ENCODE data around the gene ZSWIM3.

GRCh38 chr20:45911486-45912343 is 54.3 kb downstream of the ZSWIM3 start, which contains the start of gene PLTP:
- TF ChIP-seq POLR2AphosphoS5 (IDR thresholded peaks at IDR 0.05; ENCODE audit: low read depth, low read length) (no peak), POLR2A (IDR thresholded peaks at IDR 0.05; ENCODE audit: low read depth, low read length) (no peak), TAF1 (IDR thresholded peaks at IDR 0.05; ENCODE audit: borderline replicate concordance, low read depth, low read length) (no peak)
